Esophagus (tissue), 2 donors: Measurements from ENCODE around the gene CAMK2G. TPM values are rescaled to one million over a fixed set of nuclear protein-coding genes. Genes with fewer than 3 reads are reported as not detected.

Experiments
- H3K27ac ChIP-seq, 2 donors: one replicate each; pipeline ENCODE4 v1.5.1; 2013; ENCODE audit warnings: low read depth in 2 of 2, mild to moderate bottlenecking in 2 of 2, inconsistent platforms in 1 of 2, low read length in 1 of 2, moderate library complexity in 1 of 2
- H3K27me3 ChIP-seq, 2 donors: one replicate each; pipeline ENCODE4 v1.6.1; 2013; ENCODE audit warnings: low read length in 2 of 2, control low read depth in 1 of 2, mild to moderate bottlenecking in 1 of 2; ENCODE audit not compliant: insufficient read depth in 2 of 2, control insufficient read depth in 1 of 2
- H3K36me3 ChIP-seq, 2 donors: one replicate each; pipeline ENCODE4 v1.6.1; 2013; ENCODE audit warnings: low read length in 1 of 2; ENCODE audit not compliant: control insufficient read depth in 2 of 2, insufficient read depth in 2 of 2
- H3K4me1 ChIP-seq, 2 donors: one replicate each; pipeline ENCODE4 v1.6.1; 2013; ENCODE audit warnings: low read length in 1 of 2; ENCODE audit not compliant: control insufficient read depth in 2 of 2, insufficient read depth in 2 of 2
- H3K4me3 ChIP-seq, 2 donors: one replicate each; pipeline ENCODE4 v1.5.1; 2013; ENCODE audit warnings: low read length in 2 of 2, mild to moderate bottlenecking in 2 of 2, low read depth in 1 of 2, moderate library complexity in 1 of 2
- H3K9me3 ChIP-seq, 2 donors: one replicate each; pipeline ENCODE4 v1.6.1; 2013; ENCODE audit warnings: mild to moderate bottlenecking in 2 of 2, low read depth in 1 of 2, low read length in 1 of 2, moderate library complexity in 1 of 2; ENCODE audit not compliant: control insufficient read depth in 2 of 2, insufficient read depth in 1 of 2
- WGBS, 2 donors: extraction: QIAGEN DNeasy Blood & Tissue Kit; methylation state at CpG; one replicate each; pipeline ENCODE4 v1.1.7; 2013; 5-methylcytosine and 5-hydroxymethylcytosine counted together
- polyA plus RNA-seq, 2 donors: library from polyadenylated mRNA; stranded (reverse); fragments of 200-250 nt; gene quantifications; one replicate each; pipeline ENCODE4 v1.2.3, GENCODE V29; 2013
- donor health status: healthy with polysubstance abuse.
- donor health status: Bipolar disorder and iron deficiency.

Gene CAMK2G
- polyA plus RNA-seq, 2 donors: 16.1 to 25.3 TPM

DNA sequence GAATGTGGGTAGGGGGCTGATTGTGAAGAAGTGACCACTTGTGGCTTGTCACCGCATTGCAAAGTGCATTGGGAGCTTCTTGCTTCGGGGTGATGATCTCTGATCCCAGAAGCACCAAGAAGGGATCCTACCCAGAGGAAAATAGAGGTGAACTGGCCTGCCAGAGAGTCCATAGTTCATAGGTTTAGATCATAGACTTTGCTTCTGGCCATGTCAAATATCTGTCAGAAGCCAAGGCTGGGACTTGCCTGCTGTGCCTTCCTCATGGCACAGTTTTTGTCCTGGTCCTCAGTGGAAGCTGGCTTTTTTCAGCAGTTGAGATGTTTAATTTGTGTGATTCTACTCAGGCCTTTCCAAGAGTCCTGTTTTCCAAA is 87.9 kb downstream of the CAMK2G start:
- WGBS, 2 donors: 5 to 6% methylated on average over 2 of the region's 2 CpGs
- Histone ChIP-seq H3K4me3 (peak overlapping the region; percentile 89 to 93), H3K27me3 (no peaks in the 10 kb centered on the region), H3K27ac (peak overlapping the region; percentile 89 to 97), H3K36me3 (peaks cover 22 to 23% of the 10 kb centered on the region in 2 donors), H3K9me3 (no peaks in the 10 kb centered on the region), H3K4me1 (peaks cover 4% of the 10 kb centered on the region in 2 donors)

DNA sequence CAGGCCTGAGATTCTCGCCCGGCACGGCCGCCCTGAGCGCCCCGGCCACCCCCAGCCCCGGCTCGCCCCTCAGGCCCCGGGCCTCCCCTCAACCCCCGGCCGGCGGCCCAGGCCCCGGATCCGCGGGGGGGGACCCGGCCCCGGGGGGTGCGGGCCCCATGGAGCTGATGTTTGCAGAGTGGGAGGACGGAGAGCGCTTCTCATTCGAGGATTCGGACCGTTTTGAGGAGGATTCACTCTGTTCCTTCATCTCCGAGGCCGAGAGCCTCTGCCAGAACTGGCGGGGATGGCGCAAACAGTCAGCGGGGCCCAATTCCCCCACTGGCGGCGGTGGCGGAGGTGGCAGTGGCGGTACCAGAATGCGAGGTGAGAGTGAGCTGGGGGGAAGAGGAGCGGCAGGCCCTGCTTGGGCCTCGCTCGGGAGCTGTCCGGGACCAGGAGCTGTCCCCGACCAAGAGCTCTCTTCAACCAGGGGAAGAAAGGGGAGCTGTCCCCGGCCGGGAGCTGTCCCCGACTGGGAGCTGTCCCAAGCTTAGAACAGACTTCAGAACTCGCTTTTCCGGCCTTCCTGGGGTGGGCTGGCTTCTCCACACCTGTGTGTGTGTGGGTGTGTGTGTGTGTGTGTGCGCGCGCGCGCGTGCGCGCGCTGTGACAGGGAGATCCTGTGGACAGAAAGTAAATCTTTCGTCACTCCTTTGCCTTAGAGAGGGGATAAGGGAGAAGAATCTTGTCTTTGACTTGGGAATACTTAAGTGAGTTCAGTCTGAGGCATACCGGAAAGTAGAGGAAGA is 88.4 kb downstream of the CAMK2G start:
- Histone ChIP-seq H3K27me3 (no peaks in the 10 kb centered on the region), H3K4me1 (peaks cover 4% of the 10 kb centered on the region in 2 donors), H3K4me3 (peak overlapping the region; percentile 89 to 93), H3K27ac (peak overlapping the region; percentile 89 to 97), H3K36me3 (peaks cover 16 to 17% of the 10 kb centered on the region in 2 donors), H3K9me3 (no peaks in the 10 kb centered on the region)
- WGBS, 2 donors: 1% methylated on average over 51 to 54 of the region's 54 CpGs

GRCh38 chr10:73785211-73785720 is 89.1 kb downstream of the CAMK2G start, which contains the start of gene ZSWIM8:
Gene ZSWIM8 (plus strand): TSS chr10:73785606. CDS start chr10:73785879, 273 bp downstream.
- H3K4me3 ChIP-seq: peak within 1 kb of the TSS; percentile 89 to 93
- no peaks in the 10 kb centered on the region for H3K27me3 ChIP-seq
- peak within 1 kb of the TSS; percentile 89 to 97 for H3K27ac ChIP-seq
- H3K36me3 ChIP-seq: peaks cover 15% of the 10 kb centered on the region in 2 donors
- 0% methylated on average over 36 of the region's 36 CpGs for WGBS, 2 donors
- no peaks in the 10 kb centered on the region for H3K9me3 ChIP-seq
- peaks cover 4% of the 10 kb centered on the region in 2 donors for H3K4me1 ChIP-seq

GRCh38 chr10:73782749-73783085 is 91.6 kb downstream of the CAMK2G start:
- Histone ChIP-seq H3K27ac (peak overlapping the region; percentile 28 to 34), H3K4me1 (peaks cover 0 to 4% of the 10 kb centered on the region in 2 donors)
- WGBS, 2 donors: 37 to 40% methylated on average over 2 of the region's 2 CpGs

DNA sequence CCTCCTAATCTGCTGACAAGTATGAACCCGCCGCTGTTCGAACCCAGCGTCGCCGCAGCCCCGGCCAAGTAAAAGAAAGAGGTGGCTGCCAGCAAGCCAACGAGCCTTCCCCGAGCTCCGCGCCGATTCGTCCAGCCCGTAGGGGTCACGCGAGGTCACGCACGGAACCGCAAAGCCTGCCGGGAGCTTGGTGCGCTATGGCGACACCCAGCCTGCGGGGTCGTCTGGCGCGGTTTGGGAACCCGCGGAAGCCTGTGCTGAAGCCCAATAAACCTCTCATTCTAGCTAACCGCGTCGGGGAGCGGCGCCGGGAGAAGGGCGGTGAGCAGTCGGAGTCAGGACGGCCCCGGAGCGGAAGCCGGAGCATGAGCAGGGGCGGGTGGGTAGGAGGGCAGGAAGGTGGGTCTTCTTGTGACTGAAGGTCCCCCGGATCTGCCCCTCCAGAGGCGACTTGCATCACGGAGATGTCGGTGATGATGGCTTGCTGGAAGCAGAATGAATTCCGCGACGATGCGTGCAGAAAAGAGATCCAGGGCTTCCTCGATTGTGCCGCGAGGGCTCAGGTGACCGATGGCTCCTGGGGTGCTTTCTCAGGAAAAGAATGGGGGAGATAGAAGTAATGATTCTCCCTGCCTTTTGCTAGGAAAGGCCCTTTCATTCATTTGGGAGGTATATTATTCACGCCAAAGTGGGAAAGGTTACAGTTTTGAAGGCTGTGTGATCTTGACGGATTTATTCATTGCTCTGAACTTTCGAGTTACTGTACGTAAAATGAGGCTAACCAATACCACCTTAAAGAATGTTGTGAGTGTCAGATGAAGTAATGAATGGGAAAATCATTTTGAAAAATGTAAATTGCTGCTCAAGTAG is 92.2 kb downstream of the CAMK2G start, which contains the start of gene CHCHD1:
TSS of gene CHCHD1 (plus strand) at position 170 of the 870 bp plus-strand sequence. CDS start at position 198, 28 bp downstream.
- Histone ChIP-seq H3K27ac (peak within 1 kb of the TSS; percentile 96 to 98), H3K4me1 (peaks cover 0 to 4% of the 10 kb centered on the region in 2 donors), H3K36me3 (peaks cover 0 to 2% of the 10 kb centered on the region in 2 donors), H3K27me3 (no peaks in the 10 kb centered on the region), H3K9me3 (no peaks in the 10 kb centered on the region), H3K4me3 (peak within 1 kb of the TSS; percentile 63 to 86)
- WGBS, 2 donors: 0 to 1% methylated on average over 57 of the region's 57 CpGs

More at GRCh38 chr10:73782749-73783085, 91.6 kb downstream of the CAMK2G start:
- peaks cover 0 to 2% of the 10 kb centered on the region in 2 donors for H3K36me3 ChIP-seq
- H3K4me3 ChIP-seq: peak overlapping the region in 1 of 2 donors; percentile 63
- H3K9me3 ChIP-seq: no peaks in the 10 kb centered on the region
- H3K27me3 ChIP-seq: no peaks in the 10 kb centered on the region

DNA sequence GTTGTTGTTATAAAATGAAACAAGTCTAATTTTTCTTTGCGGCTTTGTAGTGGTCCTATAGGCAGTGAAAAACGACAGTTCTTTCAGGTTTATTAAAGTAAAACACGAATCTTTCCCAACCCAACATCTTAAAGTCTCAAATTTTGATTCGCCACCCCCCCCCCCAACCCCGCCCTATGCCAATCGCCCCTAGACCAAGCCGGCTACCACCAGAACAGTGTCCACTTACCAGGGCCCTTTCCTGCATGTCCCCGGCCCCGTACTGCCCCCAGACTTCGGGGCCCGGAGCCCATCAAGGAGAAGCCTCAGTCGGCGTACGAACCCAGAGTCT is 92.8 kb downstream of the CAMK2G start:
- 1% methylated on average over 14 of the region's 14 CpGs for WGBS, 2 donors
- H3K27me3 ChIP-seq: no peaks in the 10 kb centered on the region
- H3K36me3 ChIP-seq: peaks cover 0 to 4% of the 10 kb centered on the region in 2 donors
- peak overlapping the region; percentile 96 to 98 for H3K27ac ChIP-seq
- no peaks in the 10 kb centered on the region for H3K9me3 ChIP-seq
- H3K4me1 ChIP-seq: peaks cover 0 to 2% of the 10 kb centered on the region in 2 donors
- H3K4me3 ChIP-seq: peak overlapping the region; percentile 63 to 86

DNA sequence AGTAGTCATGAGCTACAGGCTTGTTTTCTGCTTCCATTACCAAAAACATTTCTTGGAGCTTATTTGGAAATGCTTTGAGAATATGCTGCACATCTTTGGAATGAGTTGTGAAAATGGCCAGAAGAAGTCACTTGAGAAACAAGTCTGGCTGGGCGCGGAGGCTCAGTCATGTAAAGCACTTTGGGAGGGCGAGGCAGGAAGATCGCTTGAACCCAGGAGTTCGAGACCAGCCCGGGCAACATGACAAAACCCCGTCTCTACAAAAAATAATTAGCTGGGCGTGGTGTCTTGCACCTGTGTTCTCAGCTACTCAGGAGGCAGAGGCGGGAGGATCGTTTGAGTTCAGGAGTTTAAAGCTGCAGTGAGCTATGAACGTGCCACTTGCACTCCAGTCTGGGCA is 93.4 kb downstream of the CAMK2G start:
- Histone ChIP-seq H3K27ac (peak overlapping the region; percentile 58 to 96), H3K27me3 (no peaks in the 10 kb centered on the region), H3K4me1 (no peaks in the 10 kb centered on the region), H3K4me3 (peak overlapping the region; percentile 29 to 63), H3K36me3 (peaks cover 0 to 4% of the 10 kb centered on the region in 2 donors), H3K9me3 (no peaks in the 10 kb centered on the region)
- 17 to 20% methylated on average over 11 of the region's 11 CpGs for WGBS, 2 donors

DNA sequence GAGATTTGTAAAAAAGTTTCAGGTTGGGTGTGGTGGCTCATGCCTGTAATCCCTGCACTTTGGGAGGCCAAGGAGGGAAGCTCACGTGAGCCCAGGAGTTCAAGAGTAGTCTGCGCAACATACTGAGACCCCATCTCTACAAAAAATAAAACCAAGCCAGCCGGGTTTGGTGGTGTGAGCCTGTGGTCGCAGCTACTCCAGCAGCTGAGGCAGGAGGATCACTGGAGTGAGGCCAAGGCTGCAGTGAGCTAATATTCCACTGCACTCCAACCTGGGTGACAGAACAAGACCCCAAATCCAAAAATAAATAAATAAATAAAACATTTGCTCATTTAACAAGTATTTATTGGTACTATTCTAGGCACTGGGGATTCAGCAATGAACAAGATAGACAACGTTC is 94.1 kb downstream of the CAMK2G start:
- H3K27ac ChIP-seq: no peak overlapping the region
- 67 to 75% methylated on average over 5 of the region's 5 CpGs for whole genome bisulfite sequencing, 2 donors
- H3K27me3 ChIP-seq: no peaks in the 10 kb centered on the region
- no peaks in the 10 kb centered on the region for H3K4me1 ChIP-seq
- H3K4me3 ChIP-seq: no peak overlapping the region
- peaks cover 3 to 4% of the 10 kb centered on the region in 2 donors for H3K36me3 ChIP-seq
- no peaks in the 10 kb centered on the region for H3K9me3 ChIP-seq

GRCh38 chr10:73779539-73780197 is 94.7 kb downstream of the CAMK2G start:
- Histone ChIP-seq H3K9me3 (no peaks in the 10 kb centered on the region), H3K27me3 (no peaks in the 10 kb centered on the region), H3K36me3 (peaks cover 4 to 6% of the 10 kb centered on the region in 2 donors), H3K4me3 (no peak overlapping the region), H3K27ac (no peak overlapping the region), H3K4me1 (no peaks in the 10 kb centered on the region)
- WGBS, 2 donors: 72 to 76% methylated on average over 3 of the region's 3 CpGs
